Activated CD4-positive, alpha-beta T cell treated with anti-CD3 and anti-CD28 coated beads, Interleukin-2, amount 10 ng/mL, durations not matched to agents 24 days and 14 days (primary cell): ENCODE measurements around the gene KNDC1. TPM values are rescaled to one million over a fixed set of nuclear protein-coding genes. Genes with fewer than 3 reads are reported as not detected.
A peak's percentile ranks its signal among the peaks of the same experiment; 100 is the strongest.

Source experiments
- DNase-seq: peaks from one replicate; pipeline ENCODE4 v3.0.0; 2022
- H3K27ac Mint-ChIP-seq: one replicate; pipeline ENCODE4 v1.8.0; 2022; ENCODE audit warnings: mild to moderate bottlenecking, mixed read lengths
- H3K27me3 Mint-ChIP-seq: one replicate; pipeline ENCODE4 v1.8.0; 2022; ENCODE audit warnings: mixed read lengths
- H3K36me3 Mint-ChIP-seq: one replicate; pipeline ENCODE4 v1.8.0; 2022; ENCODE audit warnings: low read depth, mild to moderate bottlenecking, mixed read lengths
- H3K4me1 Mint-ChIP-seq: one replicate; pipeline ENCODE4 v1.8.0; 2021; ENCODE audit warnings: mixed read lengths
- H3K4me3 Mint-ChIP-seq: one replicate; pipeline ENCODE4 v1.8.0; 2022; ENCODE audit warnings: mild to moderate bottlenecking, moderate library complexity, mixed read lengths
- H3K9me3 Mint-ChIP-seq: one replicate; pipeline ENCODE4 v1.8.0; 2021; ENCODE audit warnings: mixed read lengths
- intact Hi-C: fragments of 100-400 bp; cut with micrococcal nuclease; formaldehyde crosslinking; loops from one replicate; pipeline ENCODE4 v1.15.1; 2023
- total RNA-seq: library from RNA; stranded (reverse); gene quantifications from 2 replicates; pipeline ENCODE4 v1.2.3, GENCODE V29; 2022

The KNDC1 gene
- total RNA-seq, 1 donor from 2014 or later = 0.19 TPM

- intact Hi-C loops = no loop called here
These were observed 42.3 kb upstream of the KNDC1 start for GRCh38 chr10:133117688-133118071.

DNA sequence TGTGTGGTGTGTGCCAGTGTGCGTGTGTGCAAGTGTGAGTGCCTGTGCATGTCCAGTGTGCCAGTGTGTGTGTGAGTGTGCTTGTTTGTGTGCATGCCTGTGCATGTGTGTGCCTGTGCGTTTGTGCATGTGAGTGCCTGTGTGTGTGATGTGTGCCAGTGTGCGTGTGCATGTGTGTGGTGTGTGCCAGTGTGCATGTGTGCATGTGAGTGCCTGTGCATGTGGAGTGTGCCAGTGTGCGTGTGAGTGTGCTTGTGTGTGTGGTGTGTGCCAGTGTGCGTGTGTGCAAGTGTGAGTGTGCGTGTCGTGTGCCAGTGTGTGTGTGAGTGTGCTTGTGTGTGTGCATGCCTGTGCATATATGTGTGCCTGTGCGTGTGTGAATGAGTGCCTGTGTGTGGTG is 38.5 kb upstream of the KNDC1 start:
- H3K4me3 Mint-ChIP-seq = no peak overlapping the region
- peaks cover 4% of the 10 kb centered on the region for H3K4me1 Mint-ChIP-seq
- intact Hi-C loops = loop anchor here (5.0 kb wide), 1 partner anchor 219 kb away; no protein-coding TSS in a partner anchor
- no peaks in the 10 kb centered on the region for H3K9me3 Mint-ChIP-seq
- H3K36me3 Mint-ChIP-seq = no peaks in the 10 kb centered on the region
- no peak overlapping the region for H3K27ac Mint-ChIP-seq
- DNase-seq = no peak
- peaks cover 3% of the 10 kb centered on the region for H3K27me3 Mint-ChIP-seq

More at GRCh38 chr10:133117688-133118071, 42.3 kb upstream of the KNDC1 start:
- H3K27ac Mint-ChIP-seq = no peak overlapping the region
- H3K4me3 Mint-ChIP-seq = no peak overlapping the region
- no peaks in the 10 kb centered on the region for H3K9me3 Mint-ChIP-seq
- H3K4me1 Mint-ChIP-seq = no peaks in the 10 kb centered on the region
- H3K27me3 Mint-ChIP-seq = no peaks in the 10 kb centered on the region
- no peak for DNase-seq
- no peaks in the 10 kb centered on the region for H3K36me3 Mint-ChIP-seq

DNA sequence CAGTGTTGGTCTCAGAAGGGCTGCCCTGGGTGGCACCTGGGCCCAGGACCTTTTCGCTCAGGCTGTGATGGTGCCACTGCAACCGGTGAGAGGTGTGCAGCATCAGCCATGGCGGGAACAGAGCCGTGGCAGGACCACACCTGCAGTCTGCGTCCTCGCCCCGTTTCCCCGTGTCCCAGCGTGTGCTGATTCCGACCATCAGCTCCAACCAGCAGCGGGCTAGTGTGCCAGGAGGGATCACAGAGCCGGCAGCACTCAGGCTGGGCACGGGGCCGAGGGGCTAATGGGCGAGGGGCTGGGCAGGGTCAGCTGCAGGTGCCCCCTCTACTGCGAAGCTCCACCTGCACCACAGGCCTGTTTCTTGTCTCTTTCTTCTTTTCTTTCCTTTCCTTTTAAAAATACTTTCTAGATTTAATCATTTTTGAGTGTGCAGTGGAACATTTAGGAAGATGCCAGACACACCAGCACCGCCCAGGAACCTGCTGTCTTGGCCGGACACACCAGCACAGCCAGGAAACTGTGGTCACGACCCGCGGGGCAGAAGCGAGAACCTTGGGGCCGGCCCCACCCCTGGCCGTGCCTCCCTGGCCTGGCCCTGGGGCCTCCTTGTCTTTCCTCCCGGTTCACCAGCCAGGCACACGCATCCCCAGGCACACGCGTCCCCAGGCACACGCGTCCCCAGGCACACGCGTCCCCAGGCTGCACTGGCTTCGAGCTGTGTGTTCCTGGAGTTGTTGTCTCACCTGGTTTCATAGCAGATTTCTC is 37.7 kb upstream of the KNDC1 start:
- peaks cover 4% of the 10 kb centered on the region for H3K4me1 Mint-ChIP-seq
- no peaks in the 10 kb centered on the region for H3K36me3 Mint-ChIP-seq
- no peak overlapping the region for H3K4me3 Mint-ChIP-seq
- intact Hi-C loops = loop anchor here (5.0 kb wide), 1 partner anchor 220 kb away; no protein-coding TSS in a partner anchor
- H3K27me3 Mint-ChIP-seq = peaks cover 3% of the 10 kb centered on the region
- H3K27ac Mint-ChIP-seq = no peak overlapping the region
- no peaks in the 10 kb centered on the region for H3K9me3 Mint-ChIP-seq
- DNase-seq = no peak

DNA sequence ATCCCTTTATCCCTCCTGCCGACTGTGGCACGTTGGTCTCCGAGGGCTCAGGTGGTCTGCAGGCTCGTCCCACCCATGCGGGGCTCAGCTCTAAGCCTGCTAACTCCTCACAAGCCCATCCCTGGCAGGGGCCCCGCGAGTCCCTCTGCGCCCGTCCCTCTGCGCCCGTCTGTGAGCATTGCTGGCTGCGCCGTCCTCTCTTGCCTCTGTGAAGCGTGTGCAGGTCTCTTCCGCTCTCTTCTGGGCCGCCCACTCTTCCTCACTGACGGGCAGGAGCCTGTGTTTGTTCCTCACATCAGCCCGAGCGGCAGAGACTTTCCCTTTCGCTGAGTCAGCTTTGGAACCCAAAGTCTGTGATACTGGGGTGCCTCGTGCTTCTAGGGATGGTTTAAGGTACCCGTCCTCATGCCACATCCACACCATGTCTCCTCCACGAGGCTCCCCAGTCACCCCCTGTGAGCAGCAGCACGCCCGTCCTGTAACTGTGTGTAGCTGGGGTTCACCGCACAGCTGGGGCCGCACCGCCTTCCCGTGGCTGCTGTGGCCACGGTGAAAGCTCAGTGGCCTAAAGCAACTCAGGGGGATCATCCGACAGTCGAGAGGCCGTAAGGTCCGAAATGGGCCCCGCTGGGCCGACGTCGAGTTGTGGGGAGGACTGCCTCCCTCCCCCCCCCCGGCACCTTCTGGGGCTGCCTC is 36.8 kb upstream of the KNDC1 start:
- intact Hi-C loops = loop anchor here (5.0 kb wide), 1 partner anchor 221 kb away; no protein-coding TSS in a partner anchor
- peaks cover 4% of the 10 kb centered on the region for H3K4me1 Mint-ChIP-seq
- no peaks in the 10 kb centered on the region for H3K9me3 Mint-ChIP-seq
- peaks cover 3% of the 10 kb centered on the region for H3K27me3 Mint-ChIP-seq
- H3K36me3 Mint-ChIP-seq = no peaks in the 10 kb centered on the region
- DNase-seq = no peak
- no peak overlapping the region for H3K4me3 Mint-ChIP-seq
- no peak overlapping the region for H3K27ac Mint-ChIP-seq

DNA sequence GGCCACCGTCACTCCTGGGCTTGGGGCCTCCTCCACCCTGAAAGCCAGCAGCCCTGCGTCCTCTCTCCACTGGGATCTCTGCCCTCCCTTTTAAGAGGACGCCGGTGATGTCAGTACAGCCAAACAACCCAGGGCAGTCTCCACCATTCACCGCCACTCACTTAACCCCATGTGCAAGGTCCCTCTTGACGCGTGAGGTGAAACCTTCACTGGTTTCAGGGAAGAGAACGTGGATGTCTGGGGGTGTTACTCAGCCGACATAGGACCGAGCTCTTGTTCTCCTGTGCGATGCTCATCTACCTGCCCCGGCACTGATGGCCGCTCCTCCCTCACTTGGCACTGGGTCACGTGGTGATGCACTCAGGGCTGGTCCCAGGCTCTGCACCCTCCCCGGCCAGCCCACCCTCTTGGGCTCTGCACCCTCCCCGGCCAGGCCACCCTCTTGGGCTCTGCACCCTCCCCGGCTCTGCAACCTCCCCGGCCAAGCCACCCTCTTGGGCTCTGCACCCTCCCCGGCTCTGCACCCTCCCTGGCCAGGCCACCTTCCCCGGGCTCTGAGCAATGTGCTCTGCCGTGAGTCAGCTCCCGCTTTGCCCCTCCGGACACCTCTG is 36.2 kb upstream of the KNDC1 start:
- Mint-ChIP-seq H3K27me3 (peaks cover 3% of the 10 kb centered on the region), H3K9me3 (no peaks in the 10 kb centered on the region), H3K27ac (no peak overlapping the region), H3K4me3 (no peak overlapping the region), H3K36me3 (no peaks in the 10 kb centered on the region), H3K4me1 (peaks cover 4% of the 10 kb centered on the region)
- intact Hi-C loops = loop anchor here (2.0 to 5.0 kb wide), 2 partner anchors 183 to 222 kb away; no protein-coding TSS in a partner anchor
- no peak for DNase-seq

GRCh38 chr10:133124357-133125211 is 35.4 kb upstream of the KNDC1 start:
- H3K36me3 Mint-ChIP-seq = no peaks in the 10 kb centered on the region
- no peak overlapping the region for H3K4me3 Mint-ChIP-seq
- H3K27me3 Mint-ChIP-seq = peaks cover 3% of the 10 kb centered on the region
- intact Hi-C loops = loop anchor here (2.0 to 5.0 kb wide), 2 partner anchors 184 to 222 kb away; no protein-coding TSS in a partner anchor
- peaks cover 4% of the 10 kb centered on the region for H3K4me1 Mint-ChIP-seq
- no peaks in the 10 kb centered on the region for H3K9me3 Mint-ChIP-seq
- H3K27ac Mint-ChIP-seq = no peak overlapping the region
- DNase-seq = peak; percentile 71

DNA sequence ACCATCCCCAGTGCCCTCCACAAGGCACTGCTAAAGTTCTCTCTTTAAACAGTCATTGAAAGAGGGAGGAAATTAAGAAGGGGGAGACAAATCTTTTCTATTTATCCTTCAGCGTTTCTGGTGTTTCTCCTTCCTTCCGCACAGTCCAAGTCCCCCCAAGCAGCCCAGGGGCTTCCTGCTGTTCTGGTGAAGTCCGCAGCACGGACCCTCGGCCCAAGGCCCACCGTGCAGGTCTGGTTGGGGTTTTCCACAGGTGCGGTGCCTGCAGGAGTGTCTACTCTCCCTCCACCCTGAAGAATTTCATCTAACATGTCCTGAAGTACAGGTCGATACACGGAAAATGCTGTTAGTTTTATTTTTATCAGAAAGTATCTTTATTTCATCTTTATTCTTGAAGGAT is 34.1 kb upstream of the KNDC1 start:
- Mint-ChIP-seq H3K4me1 (peaks cover 4% of the 10 kb centered on the region), H3K9me3 (no peaks in the 10 kb centered on the region), H3K4me3 (no peak overlapping the region), H3K27me3 (peaks cover 3% of the 10 kb centered on the region), H3K27ac (no peak overlapping the region), H3K36me3 (no peaks in the 10 kb centered on the region)
- intact Hi-C loops = loop anchor here (2.0 kb wide), 1 partner anchor 185 kb away; no protein-coding TSS in a partner anchor
- no peak for DNase-seq

DNA sequence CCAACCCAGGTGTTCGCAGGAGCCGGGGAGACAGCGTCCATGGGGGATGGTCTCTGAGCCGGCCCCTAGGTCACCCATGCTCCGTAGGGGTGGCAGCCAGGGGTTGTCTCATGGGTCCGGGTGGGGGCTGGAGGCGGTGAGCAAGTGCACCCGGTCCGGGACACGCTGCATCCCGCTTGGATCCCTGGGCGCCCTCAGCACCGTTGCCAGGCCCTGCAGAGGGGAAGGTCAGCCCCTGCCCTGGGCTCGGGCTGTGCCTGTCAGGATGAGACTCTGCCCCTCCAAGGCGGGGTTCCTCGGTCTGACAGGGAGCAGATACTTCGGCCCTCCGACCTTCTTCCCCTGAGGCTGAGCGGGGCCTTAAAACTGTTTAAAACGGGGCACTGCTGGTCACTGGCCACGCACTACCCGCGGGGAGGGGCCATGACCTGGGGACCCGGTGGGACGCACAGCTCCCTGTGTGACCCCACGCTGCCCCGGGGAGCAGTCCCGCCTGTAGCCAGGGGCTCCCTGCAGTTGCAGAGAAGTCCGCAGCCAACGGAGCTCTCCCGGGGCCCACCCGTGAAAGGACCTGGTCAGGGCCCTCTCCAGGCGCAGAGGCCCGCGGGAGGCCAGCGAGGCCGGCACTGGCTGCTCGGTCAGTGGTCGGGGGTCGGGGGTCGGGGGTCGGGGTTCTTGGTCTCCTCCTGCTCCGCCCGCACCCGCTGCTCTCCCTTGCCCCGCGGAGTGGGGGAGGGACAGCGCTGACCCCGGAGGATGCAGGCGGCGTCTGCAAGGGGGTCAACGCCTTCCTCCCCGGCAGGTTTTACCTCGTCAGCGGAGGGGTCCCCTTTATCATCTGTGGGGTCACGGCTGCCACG is 33.4 kb upstream of the KNDC1 start:
- Mint-ChIP-seq H3K4me3 (no peak overlapping the region), H3K9me3 (no peaks in the 10 kb centered on the region), H3K36me3 (no peaks in the 10 kb centered on the region), H3K27me3 (peaks cover 3% of the 10 kb centered on the region), H3K27ac (no peak overlapping the region), H3K4me1 (peaks cover 4% of the 10 kb centered on the region)
- DNase-seq = no peak
- intact Hi-C loops = no loop called here

DNA sequence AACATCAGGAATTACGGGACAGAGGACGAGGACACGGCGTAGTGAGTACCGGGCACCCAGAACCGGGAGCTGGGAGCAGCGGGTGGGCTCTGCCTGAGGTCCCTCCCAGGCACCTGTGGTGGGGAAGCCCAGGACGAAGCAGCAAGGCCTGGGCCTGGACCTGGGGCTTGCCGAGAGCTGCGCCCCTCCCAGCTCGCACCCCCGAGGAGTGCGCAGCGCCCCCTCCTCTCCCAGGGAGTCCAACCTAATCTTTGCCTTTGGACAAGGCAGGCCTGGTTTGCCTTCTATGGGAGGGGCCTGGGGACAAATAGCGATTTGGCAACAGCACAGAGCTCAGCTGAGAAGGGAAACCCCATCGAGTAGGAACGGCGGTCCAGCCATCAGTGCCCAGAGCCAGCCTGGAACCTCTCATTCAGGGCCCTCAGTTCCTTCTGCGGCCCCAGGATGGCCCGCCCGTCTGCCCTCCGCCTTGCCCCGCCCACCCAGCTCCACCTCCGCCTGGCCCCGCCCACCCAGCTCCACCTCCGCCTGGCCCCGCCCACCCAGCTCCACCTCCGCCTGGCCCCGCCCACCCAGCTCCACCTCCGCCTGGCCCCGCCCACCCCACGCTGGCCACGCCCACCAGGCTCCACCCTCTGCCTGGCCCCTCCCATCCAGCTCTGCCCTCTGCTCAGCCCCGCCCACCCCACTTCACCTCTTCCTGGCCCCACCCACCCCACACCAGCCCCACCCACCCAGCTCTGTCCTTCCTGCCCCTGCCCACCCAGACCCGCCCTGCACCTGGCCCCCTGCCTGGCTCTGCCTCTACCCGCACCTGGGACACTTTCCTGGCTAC is 32.5 kb upstream of the KNDC1 start:
- Mint-ChIP-seq H3K27ac (no peak overlapping the region), H3K27me3 (peaks cover 3% of the 10 kb centered on the region), H3K4me1 (peaks cover 4% of the 10 kb centered on the region), H3K4me3 (no peak overlapping the region), H3K36me3 (no peaks in the 10 kb centered on the region), H3K9me3 (no peaks in the 10 kb centered on the region)
- intact Hi-C loops = no loop called here
- peak; percentile 72 for DNase-seq

DNA sequence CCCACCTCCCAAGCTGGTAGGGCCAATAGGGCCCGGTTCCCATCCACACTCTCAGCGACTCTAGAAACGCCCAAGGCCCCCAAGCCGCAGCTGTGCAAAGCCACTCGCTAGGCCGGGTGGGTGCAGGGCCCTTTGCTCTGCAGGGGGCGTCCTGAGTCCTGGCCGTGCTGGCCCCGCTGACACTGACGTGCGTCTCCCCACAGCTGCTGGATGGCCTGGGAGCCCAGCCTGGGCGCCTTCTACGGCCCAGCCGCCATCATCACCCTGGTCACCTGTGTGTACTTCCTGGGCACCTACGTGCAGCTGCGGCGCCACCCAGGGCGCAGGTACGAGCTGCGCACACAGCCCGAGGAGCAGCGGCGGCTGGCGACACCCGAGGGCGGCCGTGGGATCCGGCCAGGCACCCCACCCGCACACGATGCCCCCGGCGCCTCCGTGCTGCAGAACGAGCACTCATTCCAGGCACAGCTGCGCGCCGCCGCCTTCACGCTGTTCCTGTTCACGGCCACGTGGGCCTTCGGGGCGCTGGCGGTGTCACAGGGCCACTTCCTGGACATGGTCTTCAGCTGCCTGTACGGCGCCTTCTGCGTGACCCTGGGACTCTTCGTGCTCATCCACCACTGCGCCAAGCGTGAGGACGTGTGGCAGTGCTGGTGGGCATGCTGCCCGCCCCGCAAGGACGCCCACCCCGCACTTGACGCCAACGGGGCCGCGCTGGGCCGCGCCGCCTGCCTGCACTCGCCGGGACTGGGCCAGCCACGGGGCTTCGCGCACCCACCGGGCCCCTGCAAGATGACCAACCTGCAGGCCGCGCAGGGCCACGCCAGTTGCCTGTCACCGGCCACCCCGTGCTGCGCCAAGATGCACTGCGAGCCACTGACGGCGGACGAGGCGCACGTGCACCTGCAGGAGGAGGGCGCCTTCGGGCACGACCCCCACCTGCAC is 31.6 kb upstream of the KNDC1 start:
- intact Hi-C loops = no loop called here
- H3K4me1 Mint-ChIP-seq = peaks cover 2% of the 10 kb centered on the region
- H3K36me3 Mint-ChIP-seq = no peaks in the 10 kb centered on the region
- peaks cover 3% of the 10 kb centered on the region for H3K27me3 Mint-ChIP-seq
- no peaks in the 10 kb centered on the region for H3K9me3 Mint-ChIP-seq
- DNase-seq = no peak
- H3K4me3 Mint-ChIP-seq = no peak overlapping the region
- H3K27ac Mint-ChIP-seq = no peak overlapping the region

DNA sequence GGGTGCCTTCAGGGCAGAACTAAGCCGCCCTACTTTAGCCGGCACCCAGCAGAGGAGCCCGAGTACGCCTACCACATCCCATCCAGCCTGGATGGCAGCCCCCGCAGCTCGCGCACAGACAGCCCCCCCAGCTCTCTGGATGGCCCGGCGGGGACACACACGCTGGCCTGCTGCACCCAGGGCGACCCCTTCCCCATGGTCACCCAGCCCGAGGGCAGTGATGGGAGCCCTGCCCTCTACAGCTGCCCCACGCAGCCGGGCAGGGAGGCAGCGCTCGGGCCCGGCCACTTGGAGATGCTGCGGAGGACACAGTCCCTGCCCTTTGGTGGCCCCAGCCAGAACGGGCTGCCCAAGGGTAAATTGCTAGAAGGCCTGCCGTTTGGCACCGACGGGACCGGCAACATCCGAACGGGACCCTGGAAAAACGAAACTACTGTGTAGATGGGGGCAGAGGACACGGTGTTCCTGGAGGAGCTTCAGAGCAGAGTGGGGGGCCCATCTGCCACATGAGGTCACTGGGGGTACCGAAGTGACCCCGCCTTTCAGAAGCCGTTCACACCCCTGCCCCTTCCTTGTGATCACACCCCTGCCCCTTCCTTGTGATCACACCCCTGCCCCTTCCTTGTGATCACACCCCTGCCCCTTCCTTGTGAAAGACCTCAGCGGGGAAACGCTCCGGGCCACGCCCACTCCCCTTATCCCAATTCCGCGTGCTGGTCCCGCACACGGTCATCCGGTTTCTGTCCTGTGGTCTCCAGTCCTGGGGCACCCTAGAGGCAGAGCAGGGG is 30.8 kb upstream of the KNDC1 start:
- H3K27ac Mint-ChIP-seq = no peak overlapping the region
- H3K4me3 Mint-ChIP-seq = no peak overlapping the region
- H3K4me1 Mint-ChIP-seq = peaks cover 2% of the 10 kb centered on the region
- peaks cover 3% of the 10 kb centered on the region for H3K27me3 Mint-ChIP-seq
- H3K36me3 Mint-ChIP-seq = no peaks in the 10 kb centered on the region
- H3K9me3 Mint-ChIP-seq = no peaks in the 10 kb centered on the region
- intact Hi-C loops = no loop called here
- DNase-seq = no peak
